GM12873 (cell line): Measurements from ENCODE around the gene ZNF155.

Experiments
- CTCF ChIP-seq: IDR thresholded peaks from 2 replicates; pipeline ENCODE4 v1.5.1; 2012; ENCODE audit warnings: low read depth, mild to moderate bottlenecking, moderate library complexity, low read length, control low read depth; ENCODE audit not compliant: insufficient read depth; ENCODE audit errors: missing control alignments

ZNF155 gene

GRCh38 chr19:43983912-43984686 is at the start of gene ZNF155:
Gene ZNF155 (plus strand): TSS chr19:43984188. CDS start chr19:43988544, 4,356 bp downstream.
- TF ChIP-seq CTCF = no peak

- no peak for TF ChIP-seq CTCF
Observed at GRCh38 chr19:43934985-43935708, 48.8 kb upstream of the ZNF155 start, which contains the start of gene ZNF45. Gene ZNF45 (minus strand): TSS chr19:43935282. CDS start chr19:43922185, 13,097 bp downstream.

GRCh38 chr19:43936188-43936587 is 47.8 kb upstream of the ZNF155 start:
- no peak for TF ChIP-seq CTCF

- no peak for TF ChIP-seq CTCF
Observed at GRCh38 chr19:43939557-43940260, 44.3 kb upstream of the ZNF155 start.

GRCh38 chr19:43940719-43941118 is 43.3 kb upstream of the ZNF155 start:
- no peak for TF ChIP-seq CTCF

- no peak for TF ChIP-seq CTCF
Observed at GRCh38 chr19:43941209-43941608, 42.8 kb upstream of the ZNF155 start.
